Measurements from ENCODE around the gene BMX.

BMX gene

GRCh38 chrX:15507005-15507404 is 6.4 kb downstream of the BMX start:
- no peak for DNase-seq (ENCODE audit: low read depth)

- no peak for DNase-seq (ENCODE audit: low read depth)
These were observed 9.2 kb downstream of the BMX start for GRCh38 chrX:15509845-15510244.

- no peak for DNase-seq (ENCODE audit: low read depth)
These were observed 11.0 kb downstream of the BMX start for GRCh38 chrX:15511563-15511962.

GRCh38 chrX:15512401-15512965 is 11.9 kb downstream of the BMX start:
- DNase-seq (ENCODE audit: low read depth), result no peak

GRCh38 chrX:15514279-15514678 is 13.7 kb downstream of the BMX start:
- no peak for DNase-seq (ENCODE audit: low read depth)

GRCh38 chrX:15515931-15516330 is 15.3 kb downstream of the BMX start:
- no peak for DNase-seq (ENCODE audit: low read depth)

- no peak for DNase-seq (ENCODE audit: low read depth)
These were observed 21.9 kb downstream of the BMX start for GRCh38 chrX:15522464-15522863.

- DNase-seq (ENCODE audit: low read depth), result no peak
These were observed 22.5 kb downstream of the BMX start for GRCh38 chrX:15523088-15523487.

- no peak for DNase-seq (ENCODE audit: low read depth)
These were observed 23.8 kb downstream of the BMX start for GRCh38 chrX:15524417-15524816.

GRCh38 chrX:15525664-15526416 is 25.2 kb downstream of the BMX start:
- DNase-seq (ENCODE audit: low read depth), result no peak

- DNase-seq (ENCODE audit: low read depth), result no peak
These were observed 28.6 kb downstream of the BMX start for GRCh38 chrX:15529165-15529564.

GRCh38 chrX:15530318-15530717 is 29.7 kb downstream of the BMX start:
- no peak for DNase-seq (ENCODE audit: low read depth)

- no peak for DNase-seq (ENCODE audit: low read depth)
These were observed 46.1 kb downstream of the BMX start for GRCh38 chrX:15546745-15547144.

- DNase-seq (ENCODE audit: low read depth), result no peak
These were observed 46.7 kb downstream of the BMX start for GRCh38 chrX:15547356-15547755.

- DNase-seq (ENCODE audit: low read depth), result no peak
These were observed 48.8 kb downstream of the BMX start for GRCh38 chrX:15549189-15550012.

- DNase-seq (ENCODE audit: low read depth), result no peak
These were observed 58.6 kb downstream of the BMX start for GRCh38 chrX:15559227-15559626.

GRCh38 chrX:15560924-15561323 is 60.3 kb downstream of the BMX start:
- no peak for DNase-seq (ENCODE audit: low read depth)

- no peak for DNase-seq (ENCODE audit: low read depth)
These were observed 62.4 kb downstream of the BMX start for GRCh38 chrX:15563056-15563455.

- no peak for DNase-seq (ENCODE audit: low read depth)
These were observed 64.5 kb downstream of the BMX start for GRCh38 chrX:15564981-15565579.

- no peak for DNase-seq (ENCODE audit: low read depth)
These were observed 65.6 kb downstream of the BMX start for GRCh38 chrX:15566244-15566643.

- DNase-seq (ENCODE audit: low read depth), result no peak
These were observed 66.7 kb downstream of the BMX start for GRCh38 chrX:15567267-15567666.

GRCh38 chrX:15567886-15568616 is 67.4 kb downstream of the BMX start:
- DNase-seq (ENCODE audit: low read depth), result no peak

All from activated gamma-delta T cell treated with anti-CD3 and anti-CD28 coated beads, Interleukin-2, amount 50 U/mL, for 16 hours (primary cell).